NT2/D1 (cell line): ENCODE data around the gene GSN.

Source experiments
- DNase-seq: peaks from one replicate; pipeline ENCODE4 v3.0.0-alpha.2; 2011; ENCODE audit warnings: low read depth, low spot score
- H3K27me3 ChIP-seq: 2 replicates; pipeline ENCODE4 v1.6.0; 2011; ENCODE audit warnings: mild to moderate bottlenecking; ENCODE audit not compliant: insufficient read length, insufficient read depth
- H3K36me3 ChIP-seq: 2 replicates; pipeline ENCODE4 v1.6.1; 2011; ENCODE audit warnings: mild to moderate bottlenecking, low read length, mixed read lengths; ENCODE audit not compliant: insufficient read depth, insufficient read length
- H3K4me1 ChIP-seq: 2 replicates; pipeline ENCODE4 v1.5.1; 2011; ENCODE audit not compliant: insufficient read depth, insufficient read length
- H3K4me3 ChIP-seq: 2 replicates; pipeline ENCODE4 v1.5.1; 2011; ENCODE audit warnings: low read depth; ENCODE audit not compliant: insufficient read length
- H3K9ac ChIP-seq: 2 replicates; pipeline ENCODE4 v1.6.0; 2011; ENCODE audit warnings: low read depth; ENCODE audit not compliant: insufficient read length
- H3K9me3 ChIP-seq: 2 replicates; pipeline ENCODE4 v1.5.1; 2011; ENCODE audit warnings: mild to moderate bottlenecking, low read length; ENCODE audit not compliant: insufficient read depth
- SUZ12 ChIP-seq: IDR thresholded peaks from 2 replicates; pipeline ENCODE4 v1.6.1; 2011; ENCODE audit not compliant: insufficient read length, insufficient read depth; ENCODE audit errors: extremely low read depth
- YY1 ChIP-seq: IDR thresholded peaks from 2 replicates; pipeline ENCODE4 v1.6.1; 2011; ENCODE audit not compliant: insufficient read length, insufficient read depth
- ZNF274 ChIP-seq: IDR thresholded peaks from 2 replicates; pipeline ENCODE4 v1.6.1; 2011; ENCODE audit warnings: mild to moderate bottlenecking, low read depth, low read length

The GSN gene

GRCh38 chr9:121325387-121325786 is 57.4 kb downstream of the GSN start:
- H3K4me3 ChIP-seq: no peak overlapping the region
- no peak for TF ChIP-seq YY1
- no peak for TF ChIP-seq SUZ12
- no peak for TF ChIP-seq ZNF274
- peaks cover 11% of the 10 kb centered on the region for H3K4me1 ChIP-seq
- no peaks in the 10 kb centered on the region for H3K27me3 ChIP-seq
- no peaks in the 10 kb centered on the region for H3K9me3 ChIP-seq
- H3K36me3 ChIP-seq: peaks cover 80% of the 10 kb centered on the region
- no peak for DNase-seq
- no peak overlapping the region for H3K9ac ChIP-seq

GRCh38 chr9:121326130-121326838 is 58.3 kb downstream of the GSN start:
- peak; percentile 5 for DNase-seq
- Histone ChIP-seq H3K9me3 (no peaks in the 10 kb centered on the region), H3K4me3 (no peak overlapping the region), H3K27me3 (no peaks in the 10 kb centered on the region), H3K4me1 (peaks cover 7% of the 10 kb centered on the region), H3K36me3 (peaks cover 76% of the 10 kb centered on the region), H3K9ac (no peak overlapping the region)
- TF ChIP-seq YY1 (no peak), SUZ12 (no peak), ZNF274 (no peak)

GRCh38 chr9:121326901-121327613 is 59.1 kb downstream of the GSN start:
- TF ChIP-seq SUZ12 (no peak), YY1 (no peak), ZNF274 (no peak)
- no peaks in the 10 kb centered on the region for H3K27me3 ChIP-seq
- peaks cover 75% of the 10 kb centered on the region for H3K36me3 ChIP-seq
- H3K9me3 ChIP-seq: no peaks in the 10 kb centered on the region
- H3K4me1 ChIP-seq: peaks cover 7% of the 10 kb centered on the region
- H3K9ac ChIP-seq: no peak overlapping the region
- no peak overlapping the region for H3K4me3 ChIP-seq
- no peak for DNase-seq

GRCh38 chr9:121328476-121328875 is 60.5 kb downstream of the GSN start:
- Histone ChIP-seq H3K36me3 (peaks cover 75% of the 10 kb centered on the region), H3K9ac (no peak overlapping the region), H3K4me1 (peaks cover 10% of the 10 kb centered on the region), H3K4me3 (no peak overlapping the region), H3K9me3 (no peaks in the 10 kb centered on the region), H3K27me3 (no peaks in the 10 kb centered on the region)
- TF ChIP-seq ZNF274 (no peak), SUZ12 (no peak), YY1 (no peak)
- DNase-seq: no peak

- Histone ChIP-seq H3K9ac (no peak overlapping the region), H3K9me3 (no peaks in the 10 kb centered on the region), H3K4me1 (peaks cover 10% of the 10 kb centered on the region), H3K27me3 (no peaks in the 10 kb centered on the region), H3K4me3 (no peak overlapping the region), H3K36me3 (peaks cover 72% of the 10 kb centered on the region)
- DNase-seq: no peak
- TF ChIP-seq ZNF274 (no peak), SUZ12 (no peak), YY1 (no peak)
These were observed 61.1 kb downstream of the GSN start for GRCh38 chr9:121328876-121329681.

- Histone ChIP-seq H3K9ac (no peak overlapping the region), H3K4me1 (peaks cover 6% of the 10 kb centered on the region), H3K9me3 (no peaks in the 10 kb centered on the region), H3K36me3 (peaks cover 52% of the 10 kb centered on the region), H3K4me3 (no peak overlapping the region), H3K27me3 (no peaks in the 10 kb centered on the region)
- no peak for DNase-seq
- no peak for TF ChIP-seq YY1
- TF ChIP-seq ZNF274: no peak
- no peak for TF ChIP-seq SUZ12
These were observed 63.6 kb downstream of the GSN start for GRCh38 chr9:121331549-121331948.

GRCh38 chr9:121331992-121332685 is 64.2 kb downstream of the GSN start:
- H3K27me3 ChIP-seq: no peaks in the 10 kb centered on the region
- H3K9ac ChIP-seq: no peak overlapping the region
- no peaks in the 10 kb centered on the region for H3K9me3 ChIP-seq
- DNase-seq: no peak
- peaks cover 51% of the 10 kb centered on the region for H3K36me3 ChIP-seq
- H3K4me3 ChIP-seq: no peak overlapping the region
- peaks cover 4% of the 10 kb centered on the region for H3K4me1 ChIP-seq
- TF ChIP-seq YY1: no peak
- no peak for TF ChIP-seq SUZ12
- TF ChIP-seq ZNF274: no peak
